Adrenal gland (tissue), 12 donors: Measurements from ENCODE around the gene APP. TPM values are rescaled to one million over a fixed set of nuclear protein-coding genes. Genes with fewer than 3 reads are reported as not detected.

ENCODE experiments used
- DNase-seq, 7 donors: peaks; one replicate each; pipeline ENCODE4 v3.0.0-alpha.2; 2019 to 2020
- H3K27ac ChIP-seq, 5 donors: fragments of 200-600 bp; sonication (generic) in 4 of 5; 1 replicate in 3 of 5; 2 replicates in 2 of 5; pipeline versions ENCODE4 v1.5.1 to v1.8.0; 2016 to 2020; ENCODE audit warnings: mild to moderate bottlenecking in 1 of 5
- H3K27me3 ChIP-seq: fragments of 200-600 bp; 2 replicates; pipeline ENCODE4 v1.8.0; 2021
- H3K36me3 ChIP-seq, 2 donors: fragments of 200-600 bp; replicated peaks in 1 of 2; 1 replicate in 1 of 2; 2 replicates in 1 of 2; pipeline versions ENCODE4 v1.5.1 to v1.8.0; 2018 to 2022
- H3K4me1 ChIP-seq, 2 donors: fragments of 200-600 bp; replicated peaks in 1 of 2; 1 replicate in 1 of 2; 2 replicates in 1 of 2; pipeline versions ENCODE4 v1.5.1 to v1.8.0; 2018 to 2021
- H3K4me3 ChIP-seq, 4 donors: fragments of 200-600 bp; sonication (generic) in 3 of 4; one replicate each; pipeline ENCODE4 v1.5.1; 2016 to 2018
- H3K9me3 ChIP-seq, 3 donors: fragments of 200-600 bp; sonication (generic) in 1 of 3; replicated peaks in 1 of 3; 1 replicate in 2 of 3; 2 replicates in 1 of 3; pipeline versions ENCODE4 v1.5.1 to v1.8.0; 2016 to 2021
- POLR2A ChIP-seq, 2 donors: fragments of 450-650 bp; IDR thresholded peaks; one replicate each; pipeline ENCODE4 v1.6.1; 2017; ENCODE audit warnings: antibody characterized with exemption in 2 of 2, mild to moderate bottlenecking in 2 of 2, moderate library complexity in 1 of 2
- WGBS, 4 donors: extraction: QIAGEN DNeasy Blood & Tissue Kit in 2 of 4; methylation state at CpG; one replicate each; pipeline versions ENCODE4 v1.1.5 to v1.1.7; 2013 to 2017; 5-methylcytosine and 5-hydroxymethylcytosine counted together
- intact Hi-C, 2 donors: fragments of 100-400 bp; cut with DNase I; formaldehyde crosslinking; loops; one replicate each; pipeline versions ENCODE4 v1.14.1 to v1.15.0; 2022 to 2023
- polyA plus RNA-seq, 3 donors: library from polyadenylated mRNA; stranded (reverse); fragments of 200-250 nt in 2 of 3; fragments of 350-450 nt in 1 of 3; fragmentation: Illumina TruSeq in 1 of 3; extraction: RNeasy Lipid Tissue Mini Kit (QIAGEN cat#74804) in 1 of 3; gene quantifications; one replicate each; pipeline ENCODE4 v1.2.3, GENCODE V29; 2013 to 2014
- total RNA-seq, 9 donors: library from RNA; depleted of rRNA in 4 of 9; stranded (reverse); fragments of >200 nt in 4 of 9; fragments of 120-200 nt in 1 of 9; fragmentation: NEBNext Ultra II Directional in 1 of 9; extraction: Animal tissue kit (Norgen Biotek cat#: 25700) in 1 of 9; gene quantifications; one replicate each; pipeline versions ENCODE4 v1.1.0 to v1.2.4, GENCODE V29; 2013 to 2023
- TF ChIP-seq, protein P1 (sequence below), 6 experiments: fragments of 450-650 bp in 4 of 6; fragments of 200-600 bp in 2 of 6; sonication (generic) in 1 of 6; IDR thresholded peaks; 1 replicate in 5 of 6; 2 replicates in 1 of 6; pipeline versions ENCODE4 v1.5.1 to v1.8.0; 2016 to 2021; ENCODE audit warnings: antibody characterized with exemption in 6 of 6, mild to moderate bottlenecking in 2 of 6, moderate library complexity in 1 of 6
- donor health status: healthy with polysubstance abuse.
- donor health status: Bipolar disorder and iron deficiency.
- donor health status: DM: yes; HTN: yes; CAD: no.
- donor health status: DM: no; HTN: no; CAD: no.
- donor health status: DM: no; HTN: no; CAD: no.
- donor health status: DM: yes; HTN: yes; CAD: no.

The APP gene
- total and polyA plus RNA-seq, 12 donors, result 161 to 1,079 (median 710) TPM

DNA sequence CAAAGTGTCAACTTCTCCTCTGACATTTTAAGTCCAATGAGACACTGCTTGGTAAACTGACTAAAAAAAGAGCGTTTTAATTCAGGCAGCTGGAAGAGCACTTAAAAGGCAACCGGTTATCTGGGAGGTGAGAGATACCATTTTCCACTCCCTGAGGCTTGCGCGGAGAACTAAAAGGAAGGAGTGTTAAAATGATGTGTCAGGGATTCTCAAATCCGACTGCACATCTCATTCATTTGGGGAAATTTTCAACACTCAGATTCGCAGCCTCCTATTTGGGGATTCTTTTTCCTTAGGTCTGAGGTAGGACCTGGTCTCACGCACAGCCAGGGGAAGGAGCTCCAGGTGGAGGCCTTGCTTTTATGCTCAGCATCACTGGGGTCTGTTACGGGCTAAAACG is 281.9 kb downstream of the APP start:
- Histone ChIP-seq H3K4me3 (no peak overlapping the region), H3K27ac (no peak overlapping the region), H3K9me3 (no peaks in the 10 kb centered on the region), H3K36me3 (peaks cover 0 to 25% of the 10 kb centered on the region in 2 donors), H3K4me1 (peaks cover 0 to 5% of the 10 kb centered on the region in 2 donors), H3K27me3 (no peaks in the 10 kb centered on the region)
- no peak for DNase-seq
- intact Hi-C loops, result loop anchor here (10.0 kb wide), 2 partner anchors 286 to 826 kb away; partner anchors contain the start of gene APP (in 2 of the 2)
- TF ChIP-seq, protein P1, sequence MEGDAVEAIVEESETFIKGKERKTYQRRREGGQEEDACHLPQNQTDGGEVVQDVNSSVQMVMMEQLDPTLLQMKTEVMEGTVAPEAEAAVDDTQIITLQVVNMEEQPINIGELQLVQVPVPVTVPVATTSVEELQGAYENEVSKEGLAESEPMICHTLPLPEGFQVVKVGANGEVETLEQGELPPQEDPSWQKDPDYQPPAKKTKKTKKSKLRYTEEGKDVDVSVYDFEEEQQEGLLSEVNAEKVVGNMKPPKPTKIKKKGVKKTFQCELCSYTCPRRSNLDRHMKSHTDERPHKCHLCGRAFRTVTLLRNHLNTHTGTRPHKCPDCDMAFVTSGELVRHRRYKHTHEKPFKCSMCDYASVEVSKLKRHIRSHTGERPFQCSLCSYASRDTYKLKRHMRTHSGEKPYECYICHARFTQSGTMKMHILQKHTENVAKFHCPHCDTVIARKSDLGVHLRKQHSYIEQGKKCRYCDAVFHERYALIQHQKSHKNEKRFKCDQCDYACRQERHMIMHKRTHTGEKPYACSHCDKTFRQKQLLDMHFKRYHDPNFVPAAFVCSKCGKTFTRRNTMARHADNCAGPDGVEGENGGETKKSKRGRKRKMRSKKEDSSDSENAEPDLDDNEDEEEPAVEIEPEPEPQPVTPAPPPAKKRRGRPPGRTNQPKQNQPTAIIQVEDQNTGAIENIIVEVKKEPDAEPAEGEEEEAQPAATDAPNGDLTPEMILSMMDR (IDR thresholded peaks at IDR 0.05), result no peak
- no peak for TF ChIP-seq POLR2A (IDR thresholded peaks at IDR 0.05)
- 89 to 95% (median 92%) methylated on average over 8 to 9 of the region's 9 CpGs for WGBS, 4 donors

DNA sequence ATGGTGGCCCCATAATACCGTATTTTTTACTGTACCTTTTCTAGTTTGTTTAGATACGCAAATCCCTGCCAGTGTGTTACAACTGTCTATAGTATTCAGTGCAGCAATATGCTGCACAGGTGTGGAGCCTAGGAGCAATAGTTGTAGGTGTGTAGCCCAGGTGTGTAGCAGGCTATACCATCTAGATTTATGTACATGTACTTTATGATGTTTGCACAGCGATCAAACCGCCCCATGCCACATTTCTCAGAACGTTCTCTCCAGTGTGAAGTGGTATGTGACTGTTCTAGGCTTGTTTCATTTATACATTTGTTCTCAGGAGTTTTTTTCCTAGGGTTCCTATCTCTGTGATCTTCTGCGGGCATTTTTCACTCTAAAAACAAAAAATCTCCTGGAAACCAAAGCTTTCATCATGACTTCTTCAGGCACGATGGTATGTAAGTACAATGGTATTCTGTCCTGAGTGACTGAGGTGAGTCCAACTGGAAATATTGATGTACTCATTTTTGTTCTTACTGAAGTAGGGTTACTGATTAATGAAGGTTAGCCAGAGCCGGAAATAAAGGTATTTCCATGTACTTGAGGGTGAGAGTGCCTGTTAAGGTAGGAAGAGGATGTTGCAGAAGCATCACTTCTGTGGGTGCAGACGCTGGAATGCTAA is 282.8 kb downstream of the APP start:
- Histone ChIP-seq H3K9me3 (no peaks in the 10 kb centered on the region), H3K4me1 (peaks cover 0 to 5% of the 10 kb centered on the region in 2 donors), H3K36me3 (peaks cover 0 to 25% of the 10 kb centered on the region in 2 donors), H3K4me3 (no peak overlapping the region), H3K27me3 (no peaks in the 10 kb centered on the region), H3K27ac (no peak overlapping the region)
- intact Hi-C loops, result loop anchor here (10.0 kb wide), 2 partner anchors 287 to 827 kb away; partner anchors contain the start of gene APP (in 2 of the 2)
- TF ChIP-seq, protein P1 (IDR thresholded peaks at IDR 0.05), result no peak
- TF ChIP-seq POLR2A (IDR thresholded peaks at IDR 0.05), result no peak
- WGBS, 4 donors, result 89 to 96% (median 92%) methylated on average over 9 of the region's 9 CpGs
- no peak for DNase-seq

DNA sequence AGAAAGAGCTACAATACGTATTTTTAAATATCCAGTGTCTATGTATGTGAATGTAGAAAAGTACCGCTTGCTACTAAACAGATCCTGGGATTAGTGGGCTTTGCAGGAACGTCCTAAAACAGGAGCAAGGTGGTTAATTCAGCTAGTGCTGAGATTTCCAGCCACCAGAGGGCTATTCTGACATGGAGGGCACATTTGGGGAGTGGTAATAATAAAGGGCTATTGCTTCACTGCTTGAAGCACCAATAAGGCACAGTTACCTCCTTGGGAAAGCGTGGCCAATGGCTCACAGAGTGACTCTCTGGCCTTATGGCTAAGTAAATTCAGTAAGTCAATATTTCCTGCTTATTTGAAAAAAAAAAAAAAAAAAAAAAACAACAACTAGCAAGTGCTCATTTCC is 283.4 kb downstream of the APP start:
- intact Hi-C loops, result loop anchor here (10.0 kb wide), 2 partner anchors 288 to 828 kb away; partner anchors contain the start of gene APP (in 2 of the 2)
- Histone ChIP-seq H3K36me3 (peaks cover 0 to 25% of the 10 kb centered on the region in 2 donors), H3K4me1 (no peaks in the 10 kb centered on the region), H3K4me3 (no peak overlapping the region), H3K27ac (no peak overlapping the region), H3K9me3 (no peaks in the 10 kb centered on the region), H3K27me3 (no peaks in the 10 kb centered on the region)
- TF ChIP-seq POLR2A (IDR thresholded peaks at IDR 0.05), result no peak
- TF ChIP-seq, protein P1 (IDR thresholded peaks at IDR 0.05), result no peak
- 91 to 95% (median 94%) methylated on average over 4 of the region's 4 CpGs for WGBS, 4 donors
- DNase-seq, result no peak

DNA sequence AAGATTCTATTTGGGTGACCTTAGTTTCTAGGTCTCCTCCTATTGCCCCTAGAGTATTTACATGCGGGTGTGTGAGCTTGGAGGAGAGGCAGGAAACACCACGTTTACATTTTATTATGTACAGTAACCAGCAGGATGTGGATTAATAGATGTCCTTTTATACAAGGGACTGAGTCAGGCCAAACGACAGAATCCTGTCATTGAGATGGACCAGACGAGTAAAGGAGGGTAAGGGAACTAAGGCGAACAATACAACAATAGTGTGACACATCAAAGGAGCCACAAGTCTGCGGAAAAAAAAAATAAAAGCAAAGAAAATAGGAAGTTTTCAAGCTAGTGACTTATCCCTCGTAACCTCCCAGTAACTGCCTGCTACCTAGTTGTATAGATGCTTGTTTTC is 284.7 kb downstream of the APP start:
- H3K27ac ChIP-seq, result peak overlapping the region in 1 of 5 donors; percentile 59
- intact Hi-C loops, result loop anchor here (10.0 kb wide), 2 partner anchors 289 to 829 kb away; partner anchors contain the start of gene APP (in 2 of the 2)
- TF ChIP-seq, protein P1 (IDR thresholded peaks at IDR 0.05), result no peak
- TF ChIP-seq POLR2A (IDR thresholded peaks at IDR 0.05), result no peak
- H3K4me3 ChIP-seq, result no peak overlapping the region
- no peaks in the 10 kb centered on the region for H3K27me3 ChIP-seq
- WGBS, 4 donors, result 74 to 80% (median 76%) methylated on average over 7 of the region's 7 CpGs
- H3K9me3 ChIP-seq, result no peaks in the 10 kb centered on the region
- no peaks in the 10 kb centered on the region for H3K4me1 ChIP-seq
- peaks cover 0 to 22% of the 10 kb centered on the region in 2 donors for H3K36me3 ChIP-seq
- no peak for DNase-seq
